ENCODE measurements around the gene IL20. TPM values are rescaled to one million over a fixed set of nuclear protein-coding genes. Genes with fewer than 3 reads are reported as not detected.

Gene IL20
- total and polyA plus RNA-seq, 2 of the 13 experiments (the other 11 are each of a cell fraction or from before 2014, with no cell fraction given), result 0.05 TPM; not detected in 1

DNA sequence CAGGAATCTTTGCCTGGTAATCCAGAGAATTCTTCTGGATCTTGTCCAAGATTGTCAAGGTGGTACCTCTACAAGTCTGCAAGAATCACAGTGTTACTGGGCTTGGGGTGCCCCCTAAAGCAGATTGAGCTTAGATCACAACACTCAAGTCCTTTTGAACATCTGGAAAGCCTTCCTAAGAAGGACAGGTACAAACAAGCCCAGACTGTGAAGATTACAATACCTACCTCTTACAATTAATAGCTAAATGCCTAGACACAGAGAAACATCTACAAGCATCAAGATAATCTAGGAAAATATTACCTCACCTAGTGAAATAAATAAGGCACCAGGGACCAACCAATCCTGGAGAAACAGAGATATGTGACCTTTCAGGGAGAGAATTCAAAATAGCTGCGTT is 17.5 kb upstream of the IL20 start (continued):
- TF ChIP-seq, protein P1, sequence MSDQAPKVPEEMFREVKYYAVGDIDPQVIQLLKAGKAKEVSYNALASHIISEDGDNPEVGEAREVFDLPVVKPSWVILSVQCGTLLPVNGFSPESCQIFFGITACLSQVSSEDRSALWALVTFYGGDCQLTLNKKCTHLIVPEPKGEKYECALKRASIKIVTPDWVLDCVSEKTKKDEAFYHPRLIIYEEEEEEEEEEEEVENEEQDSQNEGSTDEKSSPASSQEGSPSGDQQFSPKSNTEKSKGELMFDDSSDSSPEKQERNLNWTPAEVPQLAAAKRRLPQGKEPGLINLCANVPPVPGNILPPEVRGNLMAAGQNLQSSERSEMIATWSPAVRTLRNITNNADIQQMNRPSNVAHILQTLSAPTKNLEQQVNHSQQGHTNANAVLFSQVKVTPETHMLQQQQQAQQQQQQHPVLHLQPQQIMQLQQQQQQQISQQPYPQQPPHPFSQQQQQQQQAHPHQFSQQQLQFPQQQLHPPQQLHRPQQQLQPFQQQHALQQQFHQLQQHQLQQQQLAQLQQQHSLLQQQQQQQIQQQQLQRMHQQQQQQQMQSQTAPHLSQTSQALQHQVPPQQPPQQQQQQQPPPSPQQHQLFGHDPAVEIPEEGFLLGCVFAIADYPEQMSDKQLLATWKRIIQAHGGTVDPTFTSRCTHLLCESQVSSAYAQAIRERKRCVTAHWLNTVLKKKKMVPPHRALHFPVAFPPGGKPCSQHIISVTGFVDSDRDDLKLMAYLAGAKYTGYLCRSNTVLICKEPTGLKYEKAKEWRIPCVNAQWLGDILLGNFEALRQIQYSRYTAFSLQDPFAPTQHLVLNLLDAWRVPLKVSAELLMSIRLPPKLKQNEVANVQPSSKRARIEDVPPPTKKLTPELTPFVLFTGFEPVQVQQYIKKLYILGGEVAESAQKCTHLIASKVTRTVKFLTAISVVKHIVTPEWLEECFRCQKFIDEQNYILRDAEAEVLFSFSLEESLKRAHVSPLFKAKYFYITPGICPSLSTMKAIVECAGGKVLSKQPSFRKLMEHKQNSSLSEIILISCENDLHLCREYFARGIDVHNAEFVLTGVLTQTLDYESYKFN (CRISPR knock-in tag; conservative IDR thresholded peaks at IDR 0.05), result no peak
- no peak for TF ChIP-seq ZNF572 (CRISPR knock-in tag; IDR thresholded peaks at IDR 0.05)
- TF ChIP-seq, protein P2, sequence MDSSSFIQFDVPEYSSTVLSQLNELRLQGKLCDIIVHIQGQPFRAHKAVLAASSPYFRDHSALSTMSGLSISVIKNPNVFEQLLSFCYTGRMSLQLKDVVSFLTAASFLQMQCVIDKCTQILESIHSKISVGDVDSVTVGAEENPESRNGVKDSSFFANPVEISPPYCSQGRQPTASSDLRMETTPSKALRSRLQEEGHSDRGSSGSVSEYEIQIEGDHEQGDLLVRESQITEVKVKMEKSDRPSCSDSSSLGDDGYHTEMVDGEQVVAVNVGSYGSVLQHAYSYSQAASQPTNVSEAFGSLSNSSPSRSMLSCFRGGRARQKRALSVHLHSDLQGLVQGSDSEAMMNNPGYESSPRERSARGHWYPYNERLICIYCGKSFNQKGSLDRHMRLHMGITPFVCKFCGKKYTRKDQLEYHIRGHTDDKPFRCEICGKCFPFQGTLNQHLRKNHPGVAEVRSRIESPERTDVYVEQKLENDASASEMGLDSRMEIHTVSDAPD (CRISPR knock-in tag; IDR thresholded peaks at IDR 0.05), result no peak

DNA sequence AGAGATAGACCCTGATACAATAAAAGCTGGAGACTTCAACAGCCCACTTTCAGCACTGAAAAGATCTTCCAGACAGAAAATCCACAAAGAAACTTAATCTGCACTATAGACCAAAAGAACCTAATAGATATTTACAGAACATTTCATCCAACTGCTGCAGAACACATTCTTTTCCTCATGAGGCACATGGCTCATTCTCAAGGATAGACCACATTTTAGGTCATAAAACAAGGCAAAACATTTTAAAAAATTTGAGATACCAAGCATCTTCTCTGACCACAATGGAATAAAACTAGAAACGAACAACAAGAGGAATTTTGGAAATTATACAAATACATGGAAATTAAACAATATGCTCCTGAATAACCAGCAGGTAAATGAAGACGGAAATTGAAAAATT is 15.0 kb upstream of the IL20 start:
- in situ Hi-C loops (cut with HindIII; ENCODE audit: extremely low pct_ligation_motif_present, low pct_unique_long_range_greater_than_20kb), result no loop called here

More for the DNA sequence above, 15.0 kb upstream of the IL20 start:
- BruUV-seq (replicated peaks), result no TSS peak
- H2AFZ ChIP-seq (ENCODE audit: low read length), result no peak overlapping the region
- POLR2A ChIA-PET, result no interaction called here
- no peak overlapping the region for H3K4me3 ChIP-seq (replicated peaks in 1 of 3; ENCODE audit: insufficient read depth in 1 of 3, low read depth in 2 of 3, low read length in 3 of 3)
- 3% methylated on average over 2 of the region's 2 CpGs for WGBS (ENCODE audit: low lambda C conversion rate)
- CTCF ChIA-PET (ENCODE audit: low intra/inter-chr PET ratio, low total read pairs), result no interaction called here
- H3K27ac ChIP-seq (ENCODE audit: extremely low read length, insufficient read depth, low read length), result no peak overlapping the region
- no peak overlapping the region for H3K9ac ChIP-seq (ENCODE audit: insufficient read depth, low read depth, low read length)
- no peak for DNase-seq (ENCODE audit: low spot score)
- TF ChIP-seq ZSCAN12 (CRISPR knock-in tag; IDR thresholded peaks at IDR 0.05) (no peak), KDM4B (CRISPR knock-in tag; IDR thresholded peaks at IDR 0.05) (no peak)
- TF ChIP-seq, protein P3, sequence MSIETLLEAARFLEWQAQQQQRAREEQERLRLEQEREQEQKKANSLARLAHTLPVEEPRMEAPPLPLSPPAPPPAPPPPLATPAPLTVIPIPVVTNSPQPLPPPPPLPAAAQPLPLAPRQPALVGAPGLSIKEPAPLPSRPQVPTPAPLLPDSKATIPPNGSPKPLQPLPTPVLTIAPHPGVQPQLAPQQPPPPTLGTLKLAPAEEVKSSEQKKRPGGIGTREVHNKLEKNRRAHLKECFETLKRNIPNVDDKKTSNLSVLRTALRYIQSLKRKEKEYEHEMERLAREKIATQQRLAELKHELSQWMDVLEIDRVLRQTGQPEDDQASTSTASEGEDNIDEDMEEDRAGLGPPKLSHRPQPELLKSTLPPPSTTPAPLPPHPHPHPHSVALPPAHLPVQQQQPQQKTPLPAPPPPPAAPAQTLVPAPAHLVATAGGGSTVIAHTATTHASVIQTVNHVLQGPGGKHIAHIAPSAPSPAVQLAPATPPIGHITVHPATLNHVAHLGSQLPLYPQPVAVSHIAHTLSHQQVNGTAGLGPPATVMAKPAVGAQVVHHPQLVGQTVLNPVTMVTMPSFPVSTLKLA (IDR thresholded peaks at IDR 0.05), result peak; percentile 15; the same call in 1 of the 2 replicates
- H3K4me2 ChIP-seq (ENCODE audit: low read depth, low read length), result no peak overlapping the region
- no peak for FAIRE-seq
- H3K36me3 ChIP-seq (replicated peaks in 1 of 2; ENCODE audit: control insufficient read depth in 1 of 2, insufficient read depth in 2 of 2, low read length in 2 of 2), result no peaks in the 10 kb centered on the region
- no peak for ATAC-seq
- no peaks in the 10 kb centered on the region for H4K20me1 ChIP-seq (ENCODE audit: insufficient read depth, low read length)
- H3K4me1 ChIP-seq (ENCODE audit: insufficient read depth, low read length), result no peaks in the 10 kb centered on the region
- intact Hi-C loops (cut with micrococcal nuclease; ENCODE audit: unreplicated experiment), result no loop called here
- no peaks in the 10 kb centered on the region for H3K79me2 ChIP-seq (ENCODE audit: insufficient read depth, low read length)
- H3K9me3 ChIP-seq (ENCODE audit: low read length), result no peaks in the 10 kb centered on the region; the same call in 1 of the 2 replicates
- peaks cover 2 to 9% of the 10 kb centered on the region in 2 experiments; a peak in 3 of 5 replicates for H3K27me3 ChIP-seq (ENCODE audit: control insufficient read depth in 1 of 2, insufficient read depth in 2 of 2, low read length in 2 of 2)
